ENCODE measurements around the gene GALNTL6.

Gene GALNTL6

DNA sequence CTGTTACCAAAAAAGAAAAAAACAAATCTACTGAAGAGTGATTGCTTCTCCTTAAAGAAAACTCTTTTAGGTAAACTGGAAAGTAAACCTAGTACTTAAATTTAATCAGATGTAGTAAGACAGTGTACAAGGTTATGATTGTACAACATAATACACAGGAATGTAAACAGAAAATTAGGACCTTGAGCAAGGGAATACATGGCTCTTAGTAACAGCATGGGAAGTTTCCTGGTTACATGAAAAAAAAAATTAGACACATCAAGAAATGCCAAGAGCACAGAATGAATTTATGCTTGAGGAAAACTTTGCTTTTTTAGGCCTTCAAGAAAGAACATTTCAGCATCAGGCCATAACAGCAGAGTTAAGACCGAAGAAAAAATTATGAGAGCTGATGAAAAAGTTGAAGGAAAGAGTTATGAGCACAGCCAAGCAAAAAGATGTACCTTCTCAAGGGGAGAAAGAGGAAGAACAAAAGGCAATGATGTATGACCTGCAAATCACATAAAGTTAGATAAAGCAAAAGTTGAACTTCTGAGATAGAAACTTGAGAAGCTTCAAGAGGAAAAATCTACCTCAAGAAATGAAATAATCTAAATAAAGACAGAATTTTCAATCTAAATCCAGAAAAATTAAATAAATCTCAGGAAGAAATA lies 311.6 kb downstream of the GALNTL6 start:
- DNase-seq (no peak), ATAC-seq (no peak)

DNA sequence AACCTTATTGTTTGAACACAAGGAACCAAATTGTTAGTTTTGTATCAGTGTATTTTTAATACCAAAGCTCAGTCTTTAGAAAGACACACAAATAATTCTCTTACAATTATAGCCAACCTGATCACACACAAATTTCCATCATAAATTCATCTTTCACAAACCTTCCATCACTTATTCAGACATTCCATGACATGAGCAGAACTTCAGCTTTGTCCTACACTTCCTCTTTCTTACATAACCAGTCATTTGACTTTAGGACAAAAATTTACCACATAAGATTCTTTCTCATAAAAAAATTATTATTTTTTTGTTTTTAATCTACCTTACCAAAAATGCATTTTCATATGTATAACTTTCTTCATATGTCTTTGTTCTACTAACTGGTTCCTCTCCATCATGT lies 312.2 kb downstream of the GALNTL6 start:
- ATAC-seq (no peak), DNase-seq (no peak)

DNA sequence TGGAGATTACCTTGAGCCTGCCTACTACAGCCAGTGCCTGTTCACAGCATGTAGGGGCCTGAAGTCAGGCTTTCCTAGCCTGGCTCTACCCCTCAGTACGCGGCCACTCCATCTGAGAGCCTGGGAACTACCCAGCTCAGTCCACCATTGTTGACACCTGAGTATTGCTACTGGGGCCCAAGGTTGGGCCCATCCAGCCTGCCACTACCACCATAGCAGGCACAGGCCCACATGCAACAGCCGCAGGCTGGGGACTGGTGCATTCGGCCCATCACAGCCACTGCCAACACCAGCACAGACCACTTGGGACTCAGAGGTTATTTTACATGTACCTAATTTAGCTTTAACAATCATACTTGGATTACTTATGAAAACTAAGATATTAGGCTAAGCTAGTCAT lies 314.0 kb downstream of the GALNTL6 start:
- ATAC-seq (no peak), DNase-seq (no peak)

DNA sequence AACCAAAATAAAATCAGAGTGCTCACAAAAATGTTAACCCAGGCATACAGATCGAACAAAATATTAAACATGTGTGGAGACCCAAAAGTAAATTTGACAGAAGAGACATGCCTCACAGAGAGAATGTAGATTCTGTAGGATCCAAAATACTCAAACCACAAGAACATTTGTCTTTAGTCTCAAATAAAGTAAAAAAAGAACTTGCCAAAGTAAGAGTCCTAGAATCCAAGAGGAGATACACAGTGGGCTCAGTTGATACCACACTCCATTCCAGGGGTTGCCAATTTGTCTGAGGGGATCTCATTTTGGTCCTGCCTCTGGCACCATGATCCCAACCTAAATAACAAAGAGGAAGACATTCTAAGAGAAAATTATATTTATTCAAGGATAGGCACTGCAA lies 316.4 kb downstream of the GALNTL6 start:
- DNase-seq (no peak), ATAC-seq (no peak)

DNA sequence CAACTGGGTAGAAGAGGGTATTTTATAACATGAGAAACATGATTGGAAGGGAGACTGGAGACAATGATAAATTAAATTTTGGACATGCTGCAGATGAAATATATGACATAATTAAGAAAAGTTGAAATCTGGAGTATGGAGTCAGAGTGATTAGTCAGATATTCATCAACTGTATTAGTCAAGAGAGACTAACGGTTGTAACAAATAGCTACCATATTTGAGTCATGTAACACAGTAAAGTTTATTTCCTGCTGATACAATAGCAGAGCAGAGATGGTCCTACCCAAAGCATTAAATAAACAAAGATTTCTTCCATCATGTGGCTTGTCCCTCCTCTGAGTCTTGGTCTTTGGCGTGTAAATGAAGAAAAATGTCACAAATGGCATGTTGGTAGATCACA lies 321.3 kb downstream of the GALNTL6 start:
- ATAC-seq (no peak), DNase-seq (no peak)

DNA sequence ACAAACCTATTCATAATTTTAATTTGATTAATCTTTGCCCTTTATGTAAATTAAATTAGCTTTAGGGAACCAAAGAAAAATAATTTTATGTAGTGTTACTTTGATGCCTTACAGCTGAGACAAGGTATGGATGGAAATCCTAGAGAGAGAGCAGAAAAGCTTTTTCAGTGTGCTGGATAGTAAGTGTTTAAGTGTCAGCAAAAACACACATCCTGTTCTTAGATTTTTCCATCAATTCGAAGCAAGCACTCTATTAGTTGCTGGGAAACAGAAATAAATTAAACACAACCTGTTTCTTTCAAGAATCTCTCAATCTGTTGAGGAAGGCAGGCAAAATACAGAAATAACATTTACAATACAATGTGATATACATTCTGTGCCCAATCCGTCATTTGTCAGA lies 327.8 kb downstream of the GALNTL6 start:
- no peak for DNase-seq
- ATAC-seq = no peak

DNA sequence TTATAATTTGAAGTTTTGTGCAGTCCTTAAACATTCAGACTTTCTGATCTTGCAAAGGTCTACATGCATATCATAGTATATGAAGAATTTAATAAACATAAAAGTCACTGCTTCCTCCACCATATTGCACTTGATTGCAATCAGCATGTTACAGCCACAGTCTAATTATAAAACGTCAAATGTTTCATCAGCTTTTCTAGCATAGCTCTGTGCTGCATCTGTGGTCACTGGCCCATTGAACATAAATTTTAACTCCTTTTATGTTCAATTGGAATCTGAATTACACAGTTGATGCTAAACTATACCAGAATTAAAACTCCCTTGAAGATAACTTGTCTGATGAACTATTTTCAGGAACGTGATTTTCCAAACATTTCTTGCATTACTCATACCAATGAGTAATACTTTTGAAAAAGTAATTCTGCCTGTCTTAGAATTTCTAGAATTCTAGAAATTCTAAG lies 329.1 kb downstream of the GALNTL6 start:
- DNase-seq = no peak
- no peak for ATAC-seq

DNA sequence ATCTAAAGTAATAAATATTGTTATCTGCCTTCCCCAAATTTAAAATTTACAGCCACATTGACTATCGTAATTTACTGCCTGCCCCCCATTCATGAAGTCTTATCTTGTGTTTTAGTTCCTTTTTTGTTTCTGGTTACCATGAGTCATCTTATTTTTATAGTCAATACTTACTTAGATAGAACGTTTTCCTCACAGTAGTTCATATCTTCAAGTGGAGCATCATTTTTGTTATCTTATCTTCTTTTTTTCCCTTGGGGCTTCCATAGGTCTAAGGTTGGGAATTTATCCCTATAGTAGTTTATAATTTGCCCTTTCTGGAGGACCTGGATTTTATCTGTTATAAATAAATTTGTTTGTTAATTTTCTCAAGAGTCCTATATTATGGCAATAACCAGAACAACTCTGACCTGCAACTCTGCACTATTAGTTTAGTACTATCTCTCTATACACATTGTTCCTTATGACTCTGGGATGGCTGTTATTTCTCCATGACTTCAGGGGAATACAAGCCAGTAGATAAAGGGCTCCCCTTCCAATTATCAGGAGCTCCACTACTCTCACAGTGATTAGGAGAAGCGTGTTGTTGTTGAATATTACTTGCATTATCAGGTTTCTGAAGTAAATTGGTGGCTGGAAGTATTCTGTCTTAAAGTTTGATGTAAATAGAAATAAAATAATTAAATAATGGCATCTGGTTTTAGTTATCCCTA lies 330.6 kb downstream of the GALNTL6 start:
- ATAC-seq (no peak), DNase-seq (no peak)

DNA sequence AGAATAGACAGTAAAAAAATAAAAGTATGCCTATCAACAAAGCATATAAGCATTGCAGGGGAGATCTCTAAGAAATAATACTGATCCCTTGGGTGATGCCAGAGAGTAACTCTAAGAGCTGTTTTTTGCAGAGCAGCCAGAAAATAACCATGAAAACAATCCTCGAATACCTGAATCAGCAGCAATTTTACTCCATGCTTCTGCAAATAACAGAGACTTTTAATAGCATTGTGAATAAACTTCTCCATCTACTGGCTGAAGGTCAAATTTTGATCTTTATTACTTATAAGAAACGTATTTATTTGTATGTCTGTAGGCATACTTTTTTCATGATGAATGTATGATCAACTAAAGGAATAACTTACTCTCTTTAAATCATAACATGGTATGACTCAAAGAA lies 334.5 kb downstream of the GALNTL6 start:
- ATAC-seq (no peak), DNase-seq (no peak)

DNA sequence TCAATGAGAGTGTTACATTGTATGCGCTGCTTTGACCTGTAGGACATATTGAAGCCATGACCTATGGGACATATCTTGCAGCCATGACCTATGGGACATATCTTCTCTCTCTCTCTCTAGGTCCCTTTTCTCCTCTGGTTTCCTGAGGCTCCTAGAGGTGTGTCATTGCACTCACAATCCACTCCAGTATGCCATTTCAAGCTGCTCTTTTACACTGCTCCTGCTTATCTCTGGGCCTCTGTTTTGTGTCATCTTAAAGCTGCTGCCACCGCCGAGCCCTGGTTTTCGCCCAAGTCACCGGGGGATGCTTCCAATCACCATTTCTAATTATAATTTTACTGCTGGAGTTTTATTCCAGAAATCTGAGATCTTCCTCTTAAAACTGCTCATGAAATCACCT lies 336.1 kb downstream of the GALNTL6 start:
- DNase-seq (no peak), ATAC-seq (no peak)

DNA sequence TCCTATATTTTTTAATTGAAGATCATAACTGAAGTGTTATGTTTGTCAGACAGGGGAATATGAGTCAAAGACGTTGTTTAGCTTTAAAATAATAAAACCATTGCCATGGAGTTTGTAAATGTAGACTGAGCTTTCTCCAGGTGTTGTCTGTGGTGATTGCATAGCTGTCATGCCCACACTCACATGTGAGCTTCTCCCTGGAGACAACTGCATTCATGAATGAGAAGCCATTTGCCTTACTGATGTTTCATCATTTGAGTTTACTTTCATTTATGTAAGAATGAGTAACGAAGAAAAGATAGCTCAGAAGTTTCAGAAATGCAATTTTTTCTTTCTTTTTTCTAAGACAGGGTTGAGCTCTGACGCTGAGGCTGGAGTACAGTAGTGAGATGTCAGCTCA lies 339.1 kb downstream of the GALNTL6 start:
- DNase-seq = no peak
- no peak for ATAC-seq

DNA sequence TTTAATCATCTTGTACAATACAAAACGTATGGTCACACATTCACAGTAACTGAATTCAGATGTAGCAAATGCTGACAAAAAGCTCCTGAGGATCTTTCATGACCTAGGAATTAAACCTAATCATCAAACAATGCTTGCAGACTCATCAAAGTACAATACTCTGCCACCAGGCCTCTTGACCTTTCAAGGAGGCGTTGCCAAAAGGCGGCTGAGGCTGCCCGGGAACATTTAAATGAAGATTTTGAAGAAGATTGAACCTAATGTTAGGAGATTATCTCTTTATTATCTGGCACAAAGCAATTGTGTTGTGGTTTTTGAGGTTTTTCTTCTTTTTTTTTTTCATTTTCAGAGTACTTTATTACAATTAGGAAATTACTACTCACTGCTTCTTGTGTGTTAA lies 340.5 kb downstream of the GALNTL6 start:
- ATAC-seq = no peak
- no peak for DNase-seq

DNA sequence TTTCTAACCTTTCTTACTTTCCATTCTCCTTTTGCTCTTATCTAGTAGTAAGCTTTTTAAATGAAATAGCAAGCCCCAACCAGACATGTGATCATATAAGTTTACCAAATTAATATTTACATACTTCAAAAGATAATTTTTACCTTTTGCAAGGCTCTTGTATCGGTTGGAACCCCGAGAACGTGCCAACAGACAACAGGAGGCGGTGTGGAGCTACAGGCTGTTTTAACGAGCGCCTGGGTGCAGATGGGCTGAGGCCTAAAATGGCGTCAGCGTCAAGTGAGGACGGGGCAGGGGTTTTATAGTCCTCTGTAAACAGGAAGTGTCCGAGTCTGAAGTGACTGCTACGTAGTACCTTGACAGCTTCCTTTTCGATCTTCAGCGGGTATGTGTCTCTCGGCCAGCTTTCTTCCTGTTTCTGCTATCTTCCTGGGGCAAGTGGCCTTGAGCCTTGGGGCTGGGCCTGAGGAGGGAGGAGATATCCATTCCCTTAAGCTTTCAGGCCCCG lies 342.7 kb downstream of the GALNTL6 start:
- ATAC-seq = no peak

DNA sequence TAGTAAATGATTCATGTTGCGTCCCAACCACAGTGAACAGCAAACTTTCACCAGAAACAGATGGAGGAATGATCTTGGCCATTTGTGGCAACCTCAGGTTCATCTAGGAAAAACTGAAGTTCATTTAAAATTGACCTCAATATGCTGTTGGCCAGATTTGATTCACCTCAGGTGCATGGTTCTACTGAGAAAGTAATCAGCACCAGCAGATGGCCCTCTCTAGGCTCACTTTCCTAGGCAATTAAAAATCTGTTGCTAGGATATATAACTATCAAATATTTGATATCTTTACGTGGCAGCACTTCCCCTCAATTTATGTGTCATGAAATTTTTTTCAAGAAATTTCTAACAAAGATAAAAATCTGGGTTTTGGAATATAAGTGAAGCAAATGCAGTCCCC lies 344.7 kb downstream of the GALNTL6 start:
- ATAC-seq = no peak
- DNase-seq = no peak

More for the DNA sequence above, 342.7 kb downstream of the GALNTL6 start:
- DNase-seq = no peak

DNA sequence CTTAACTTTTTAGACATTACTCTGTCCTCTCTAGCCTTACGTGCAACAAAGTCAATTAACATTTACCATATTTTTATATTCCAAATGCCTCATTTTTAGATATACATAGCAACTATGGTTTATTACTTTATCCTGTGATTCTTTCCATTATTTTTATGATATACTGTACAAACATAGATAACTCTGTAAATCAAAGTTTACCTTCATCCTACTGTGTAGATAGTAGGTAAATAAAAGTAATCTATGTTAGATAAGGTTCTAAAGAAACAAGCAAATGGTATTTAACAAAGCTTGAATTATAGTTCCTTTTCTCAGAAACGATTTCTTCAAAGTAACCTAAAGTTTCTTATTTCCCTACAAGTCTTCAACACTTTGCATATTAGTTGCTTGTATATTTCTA lies 350.0 kb downstream of the GALNTL6 start:
- DNase-seq (no peak), ATAC-seq (no peak)

DNA sequence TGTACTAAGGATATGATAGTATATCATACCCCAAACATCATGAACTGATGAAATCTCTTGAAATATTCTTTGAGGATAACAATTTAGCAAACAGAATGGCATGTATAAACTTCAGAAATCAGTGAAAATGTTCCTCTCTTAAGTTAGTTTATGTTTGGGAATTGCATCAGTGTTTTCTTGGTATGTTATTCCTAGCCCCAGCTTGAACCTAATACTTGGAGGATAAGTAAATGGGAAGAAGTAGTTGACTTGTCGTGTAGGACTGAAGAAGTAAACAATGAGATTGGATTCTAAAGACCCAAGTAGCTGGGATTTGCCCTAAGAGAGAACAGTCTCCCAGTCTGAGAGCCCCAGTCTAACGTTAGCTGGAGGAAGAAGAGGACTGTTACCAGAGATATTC lies 355.7 kb downstream of the GALNTL6 start:
- ATAC-seq (no peak), DNase-seq (no peak)

DNA sequence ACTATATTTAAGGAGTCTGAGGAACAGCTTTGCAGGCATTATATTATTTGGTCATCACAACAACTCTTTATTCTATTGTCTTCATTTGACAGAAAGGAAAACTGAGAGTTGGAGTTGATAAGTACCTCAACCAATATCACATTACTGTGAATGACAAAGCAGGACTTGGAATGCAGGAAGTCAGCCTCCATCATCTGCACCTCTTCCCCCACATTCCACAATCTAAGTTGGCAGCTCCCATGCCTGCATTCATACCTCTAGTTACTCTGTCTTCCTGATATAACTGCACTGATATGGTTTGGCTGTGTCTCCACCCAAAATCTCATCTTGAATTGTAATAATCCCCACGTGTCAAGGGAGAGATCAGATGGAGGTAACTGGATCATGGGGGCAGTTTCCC lies 356.7 kb downstream of the GALNTL6 start:
- no peak for ATAC-seq
- DNase-seq = no peak

DNA sequence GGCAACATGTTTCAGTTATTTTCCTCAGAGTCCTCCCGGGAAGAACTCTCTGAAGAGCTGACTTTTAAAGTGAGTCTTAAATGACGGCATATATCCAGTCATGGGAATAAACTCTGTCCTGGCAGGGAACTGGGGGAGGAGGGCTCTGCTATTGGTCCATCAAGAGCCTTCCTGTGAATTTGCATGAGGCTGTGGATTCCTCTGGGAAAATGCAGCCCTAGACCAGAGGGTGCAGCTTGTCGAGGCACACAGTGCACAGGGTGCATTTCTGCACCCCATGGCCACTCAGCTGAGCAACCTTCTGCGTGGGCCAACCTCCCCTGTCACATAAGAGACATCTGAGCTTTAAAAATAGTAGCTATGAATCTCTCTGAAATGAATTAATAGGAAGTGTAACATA lies 360.0 kb downstream of the GALNTL6 start:
- DNase-seq = no peak
- no peak for ATAC-seq

DNA sequence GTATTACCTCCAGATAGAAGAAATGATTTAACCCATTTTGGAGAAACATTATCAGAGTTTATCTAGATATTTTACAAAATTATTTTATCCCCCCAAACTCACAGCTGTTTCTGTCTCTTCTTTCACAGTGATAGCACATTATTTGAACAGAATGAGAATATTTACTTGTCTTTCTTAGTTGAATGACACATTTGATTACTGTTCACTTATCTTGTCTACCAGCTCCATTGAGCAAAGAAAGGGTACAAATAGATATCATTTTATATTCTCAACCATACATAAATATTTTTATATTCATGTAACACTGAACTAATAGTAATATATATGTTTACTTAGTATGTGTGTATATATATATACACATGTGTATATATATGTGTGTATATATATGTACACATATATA lies 364.2 kb downstream of the GALNTL6 start:
- DNase-seq (no peak), ATAC-seq (no peak)

DNA sequence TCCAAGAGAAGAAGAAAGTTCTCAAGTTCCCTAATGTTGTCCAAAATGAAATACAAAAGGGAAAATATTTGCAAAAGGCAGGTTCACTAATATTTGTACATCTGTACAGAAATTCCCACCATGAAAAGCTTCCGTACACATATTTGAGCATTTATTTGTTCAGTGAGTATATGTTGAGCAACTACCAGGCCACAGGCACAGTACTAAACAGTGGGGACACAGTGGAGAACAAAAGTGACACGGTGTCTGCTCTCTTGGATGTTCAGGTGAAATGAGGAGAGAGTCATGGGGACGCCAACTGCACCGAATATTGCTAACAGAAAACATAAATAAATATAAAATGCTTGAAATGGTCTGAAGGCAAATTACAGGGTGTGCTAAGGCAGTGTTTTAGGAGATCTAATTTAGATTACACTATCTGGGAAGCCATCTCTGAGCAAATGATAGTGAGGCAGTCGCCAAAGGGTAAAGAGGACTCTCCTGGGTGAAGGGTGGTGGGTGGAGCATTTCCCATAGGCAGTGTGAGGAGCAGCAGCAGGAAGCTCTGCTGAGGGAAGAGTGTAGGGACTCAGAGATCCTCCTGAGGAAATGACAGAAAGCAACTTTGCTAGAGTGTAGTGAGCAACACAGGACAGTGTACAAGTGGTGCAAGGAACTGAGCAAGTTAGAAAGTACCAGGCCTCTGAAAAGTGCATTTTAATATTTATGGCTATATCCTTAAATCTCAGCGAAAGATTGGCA lies 375.2 kb downstream of the GALNTL6 start:
- ATAC-seq (no peak), DNase-seq (no peak)

DNA sequence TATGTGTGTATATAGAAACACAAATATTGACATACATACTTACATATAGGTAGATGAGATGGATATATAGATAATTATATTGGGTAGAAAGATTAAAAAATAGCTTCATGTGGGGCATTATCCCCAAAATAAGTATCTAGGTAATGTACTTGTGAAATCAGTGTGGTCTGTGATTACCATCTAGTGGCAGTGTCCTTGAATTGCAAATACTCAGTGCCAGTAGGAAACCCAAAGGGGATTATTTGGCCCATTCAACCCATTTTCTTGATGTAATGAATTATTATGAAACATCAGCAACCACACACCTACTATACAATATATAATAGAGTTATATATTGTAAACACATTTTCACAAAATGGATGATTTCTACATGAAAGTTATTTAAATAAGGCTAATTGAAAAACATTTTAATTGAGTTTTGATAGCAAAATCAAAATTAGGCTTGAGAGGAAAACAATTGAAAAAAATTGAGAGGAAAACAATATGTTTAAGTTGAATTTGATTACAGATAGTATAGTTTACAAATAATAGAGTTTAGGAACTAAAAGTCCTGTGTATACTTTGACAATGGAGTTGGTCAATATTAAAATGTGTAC lies 389.4 kb downstream of the GALNTL6 start:
- no peak for ATAC-seq
- no peak for DNase-seq

DNA sequence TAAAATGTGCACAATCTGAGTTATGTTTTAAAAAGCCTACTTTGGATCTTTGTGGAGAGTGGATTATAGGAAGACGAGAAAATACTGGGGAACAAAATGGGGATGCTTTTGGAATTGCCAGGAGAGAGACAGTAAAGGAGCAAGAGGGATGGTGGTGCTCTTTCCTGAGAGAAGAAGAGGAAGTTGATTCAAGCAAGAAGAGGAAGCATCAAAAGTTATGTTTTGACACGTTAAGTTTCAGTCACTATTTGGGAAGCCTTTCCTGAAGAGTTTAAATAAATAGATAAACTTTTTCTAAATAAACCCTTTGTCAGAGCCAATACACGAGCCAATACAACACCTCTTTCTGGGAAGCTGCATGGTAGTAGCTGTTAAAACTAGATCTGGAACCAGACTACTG lies 394.1 kb downstream of the GALNTL6 start:
- ATAC-seq (no peak), DNase-seq (no peak)

DNA sequence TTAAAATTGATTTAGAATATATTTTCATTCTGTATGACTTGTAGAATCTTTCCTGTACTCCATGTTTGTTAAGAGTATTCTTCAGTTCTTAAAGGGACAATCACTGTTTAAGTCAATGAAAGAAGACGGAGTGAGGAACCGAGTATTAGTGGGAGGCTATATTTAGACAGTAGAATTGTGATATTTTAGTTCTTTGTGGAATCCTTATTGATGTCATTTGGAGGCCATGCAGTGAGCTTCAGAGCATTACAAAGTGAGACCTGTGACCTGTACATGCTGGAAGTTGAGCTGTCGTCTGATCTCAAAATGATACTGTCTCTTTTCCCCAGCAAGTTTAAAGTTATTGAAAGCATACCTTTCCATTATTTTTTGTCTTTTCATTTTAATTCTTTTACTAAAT lies 394.7 kb downstream of the GALNTL6 start:
- ATAC-seq = no peak
- DNase-seq = no peak

Measured in stimulated activated naive CD8-positive, alpha-beta T cell treated with anti-CD3 and anti-CD28 coated beads, Interleukin-15, Interleukin-2, amounts not matched to agents 100 U/mL and 50 U/mL, for 24 hours (primary cell).